HCT116 (cell line): ENCODE results near the gene NPFFR1. TPM values are rescaled to one million over a fixed set of nuclear protein-coding genes. Genes with fewer than 3 reads are reported as not detected.

Experiments used
- ATAC-seq: fragments of 200-7000 bp; cut with Tn5 transposase; 2 replicates; pipeline ENCODE4 v1.9.1; 2020; ENCODE audit warnings: mild to moderate bottlenecking, moderate library complexity
- BruUV-seq: library from RNA; stranded (reverse); fragments of 400-500 nt; replicated peaks from 2 replicates; lab custom pipeline; 2021; lab: Mats Ljungman, UMichigan
- CTCF ChIA-PET: fragments of 300-600 bp; sonication (Branson Sonifier 250); formaldehyde crosslinking; loops from one replicate; lab custom pipeline; 2021; ENCODE audit warnings: antibody characterized with exemption; lab: Charles Lee
- POLR2A ChIA-PET: fragments of 300-600, 350-600 bp; sonication (Branson Sonifier 250); formaldehyde crosslinking; loops from one replicate; lab custom pipeline; 2021; ENCODE audit warnings: antibody characterized with exemption; lab: Charles Lee
- RAD21 ChIA-PET, 2 experiments: fragments of 300-600 bp; sonication (Branson Sonifier 250); formaldehyde crosslinking; loops; one replicate each; lab custom pipeline; 2023; ENCODE audit warnings: low total read pairs in 2 of 2; ENCODE audit not compliant: uncharacterized antibody in 2 of 2, unreplicated experiment in 2 of 2, low non-redundant PET in 1 of 2; lab: Charles Lee
- DNase-seq: peaks from one replicate; pipeline ENCODE4 v3.0.0-alpha.2; 2010; ENCODE audit warnings: low read depth, low spot score
- H2AFZ ChIP-seq: fragments of 200-600 bp; shearing (Covaris generic), sonication (generic); 2 replicates; pipeline ENCODE4 v1.6.1; 2017; ENCODE audit warnings: low read depth, mixed run types, mixed read lengths, antibody characterized with exemption, low read length; ENCODE audit not compliant: poor library complexity, severe bottlenecking
- H3K27ac ChIP-seq: 2 replicates; pipeline ENCODE4 v1.5.1; 2012; ENCODE audit warnings: low read depth, low read length
- H3K27me3 ChIP-seq: fragments of 200-600 bp; sonication (generic); 2 replicates; pipeline ENCODE4 v1.6.1; 2016; ENCODE audit warnings: mixed run types, low read length, mixed read lengths; ENCODE audit not compliant: insufficient read depth
- H3K36me3 ChIP-seq, 2 experiments: fragments of 200-500 bp in 1 of 2; fragments of 200-600 bp in 1 of 2; sonication (Bioruptor generic) in 1 of 2; sonication (generic) in 1 of 2; 2 replicates each; pipeline versions ENCODE4 v1.5.1 to v1.6.1; 2014 to 2016; ENCODE audit warnings: low read length in 2 of 2, inconsistent platforms in 1 of 2, mixed read lengths in 1 of 2, mixed run types in 1 of 2; ENCODE audit not compliant: insufficient read depth in 2 of 2, control insufficient read depth in 1 of 2
- H3K4me1 ChIP-seq, 2 experiments: fragments of 200-600 bp in 1 of 2; sonication (generic) in 1 of 2; 2 replicates each; pipeline versions ENCODE4 v1.5.1 to v1.6.1; 2012 to 2017; ENCODE audit warnings: low read length in 2 of 2, inconsistent platforms in 1 of 2, mild to moderate bottlenecking in 1 of 2, mixed read lengths in 1 of 2, mixed run types in 1 of 2, moderate library complexity in 1 of 2; ENCODE audit not compliant: insufficient read depth in 2 of 2, control insufficient read depth in 1 of 2
- H3K4me2 ChIP-seq: fragments of 200-600 bp; sonication (generic); 2 replicates; pipeline ENCODE4 v1.6.1; 2017; ENCODE audit warnings: mixed run types, low read length, mixed read lengths
- H3K4me3 ChIP-seq, 2 experiments: fragments of 200-600 bp in 1 of 2; sonication (generic) in 1 of 2; replicated peaks in 1 of 2; 2 replicates each; pipeline ENCODE4 v1.5.1; 2011 to 2016; ENCODE audit warnings: low read length in 2 of 2, control low read depth in 1 of 2, low read depth in 1 of 2, mild to moderate bottlenecking in 1 of 2, mixed read lengths in 1 of 2, mixed run types in 1 of 2
- H3K79me2 ChIP-seq: fragments of 200-600 bp; sonication (generic); 2 replicates; pipeline ENCODE4 v1.6.1; 2017; ENCODE audit warnings: mild to moderate bottlenecking, mixed run types, low read length, moderate library complexity, mixed read lengths; ENCODE audit not compliant: insufficient read depth
- H3K9ac ChIP-seq: fragments of 200-600 bp; sonication (generic); 2 replicates; pipeline ENCODE4 v1.6.1; 2016; ENCODE audit warnings: low read length, mixed read lengths
- H3K9me2 ChIP-seq: fragments of 200-600 bp; sonication (generic), shearing (Covaris generic); 2 replicates; pipeline ENCODE4 v1.6.1; 2017; ENCODE audit warnings: mixed run types, mild to moderate bottlenecking, moderate library complexity; ENCODE audit not compliant: insufficient read depth
- H3K9me3 ChIP-seq, 2 experiments: fragments of 200-500 bp in 1 of 2; fragments of 200-600 bp in 1 of 2; sonication (Bioruptor generic) in 1 of 2; sonication (generic) in 1 of 2; 2 replicates each; pipeline ENCODE4 v1.6.1; 2014 to 2017; ENCODE audit warnings: low read length in 2 of 2, mixed read lengths in 2 of 2, inconsistent platforms in 1 of 2, low read depth in 1 of 2, mild to moderate bottlenecking in 1 of 2, mixed run types in 1 of 2, moderate library complexity in 1 of 2; ENCODE audit not compliant: control insufficient read depth in 1 of 2, insufficient read depth in 1 of 2
- H4K20me1 ChIP-seq: fragments of 200-600 bp; sonication (generic), shearing (Covaris generic); 2 replicates; pipeline ENCODE4 v1.6.1; 2017; ENCODE audit warnings: mixed run types, mild to moderate bottlenecking, moderate library complexity; ENCODE audit not compliant: insufficient read depth
- CBX3 ChIP-seq: IDR thresholded peaks from 2 replicates; pipeline ENCODE4 v1.6.1; 2012; ENCODE audit warnings: low read depth
- CEBPB ChIP-seq: IDR thresholded peaks from 2 replicates; pipeline ENCODE4 v1.6.1; 2012; ENCODE audit warnings: low read depth
- CTCF ChIP-seq, 3 experiments: fragments of 200-600 bp in 1 of 3; sonication (generic) in 1 of 3; IDR thresholded peaks in 2 of 3; conservative IDR thresholded peaks in 1 of 3; 2 replicates each; pipeline ENCODE4 v1.5.1; 2012 to 2017; ENCODE audit warnings: low read depth in 2 of 3, low read length in 2 of 3, antibody characterized with exemption in 1 of 3, borderline replicate concordance in 1 of 3, control low read depth in 1 of 3, mild to moderate bottlenecking in 1 of 3, mixed read lengths in 1 of 3, mixed run types in 1 of 3, moderate library complexity in 1 of 3; ENCODE audit not compliant: insufficient read depth in 1 of 3
- EGR1 ChIP-seq: IDR thresholded peaks from 2 replicates; pipeline ENCODE4 v1.6.1; 2012; ENCODE audit warnings: low read depth
- ELF1 ChIP-seq: IDR thresholded peaks from 2 replicates; pipeline ENCODE4 v1.6.1; 2012; ENCODE audit warnings: low read depth, borderline replicate concordance
- EZH2 ChIP-seq: fragments of 200-600 bp; sonication (generic); IDR thresholded peaks from 2 replicates; pipeline ENCODE4 v1.6.1; 2017; ENCODE audit warnings: antibody characterized with exemption, mixed run types
- EZH2phosphoT487 ChIP-seq: fragments of 200-600 bp; IDR thresholded peaks from 2 replicates; pipeline ENCODE4 v1.6.1; 2018; ENCODE audit warnings: antibody characterized with exemption, borderline replicate concordance
- FOSL1 ChIP-seq: IDR thresholded peaks from 2 replicates; pipeline ENCODE4 v1.6.1; 2012; ENCODE audit warnings: low read depth
- JUND ChIP-seq: IDR thresholded peaks from 2 replicates; pipeline ENCODE4 v1.6.1; 2012
- POLR2A ChIP-seq: IDR thresholded peaks from 2 replicates; pipeline ENCODE4 v1.7.0; 2011; ENCODE audit warnings: borderline replicate concordance; ENCODE audit not compliant: insufficient read depth, insufficient read length; ENCODE audit errors: extremely low read depth
- POLR2AphosphoS5 ChIP-seq: IDR thresholded peaks from 2 replicates; pipeline ENCODE4 v1.6.1; 2011; ENCODE audit warnings: mild to moderate bottlenecking, low read depth, low read length, moderate library complexity
- RAD21 ChIP-seq: IDR thresholded peaks from 2 replicates; pipeline ENCODE4 v1.6.1; 2012; ENCODE audit warnings: low read depth, mild to moderate bottlenecking
- REST ChIP-seq: IDR thresholded peaks from 2 replicates; pipeline ENCODE4 v1.6.1; 2012; ENCODE audit warnings: low read depth
- SIN3A ChIP-seq: IDR thresholded peaks from 2 replicates; pipeline ENCODE4 v1.6.1; 2012; ENCODE audit warnings: low read depth
- SRF ChIP-seq: IDR thresholded peaks from 2 replicates; pipeline ENCODE4 v1.6.1; 2012; ENCODE audit warnings: low read depth
- TCF7L2 ChIP-seq: IDR thresholded peaks from 2 replicates; pipeline ENCODE4 v1.7.0; 2011; ENCODE audit warnings: borderline replicate concordance, inconsistent platforms; ENCODE audit not compliant: insufficient read depth, insufficient read length; ENCODE audit errors: extremely low read depth
- ZFX ChIP-seq: fragments of 450-650 bp; IDR thresholded peaks from 2 replicates; pipeline ENCODE4 v1.6.1; 2017
- intact Hi-C: fragments of 100-400 bp; cut with micrococcal nuclease; formaldehyde crosslinking; loops from 2 replicates; pipeline ENCODE4 v1.10.0; 2022
- total RNA-seq: library from RNA; stranded (reverse); gene quantifications from one replicate; pipeline ENCODE4 v1.2.1, GENCODE V29; 2021; ENCODE audit not compliant: unreplicated experiment
- TF ChIP-seq, protein P1 (sequence below): IDR thresholded peaks from 2 replicates; pipeline ENCODE4 v1.6.1; 2012
- TF ChIP-seq, protein P2 (sequence below): IDR thresholded peaks from 2 replicates; pipeline ENCODE4 v1.6.1; 2012

NPFFR1 gene
- total RNA-seq, 1 experiment from 2014 or later, result 0.02 TPM

GRCh38 chr10:70221030-70221429 is 62.8 kb downstream of the NPFFR1 start:
- H3K27ac ChIP-seq, result peak overlapping the region; percentile 67; the same call in 1 of the 2 replicates
- no peak for ATAC-seq
- ChIA-PET CTCF (interaction anchor here (0.6 to 5.7 kb wide), 24 partner anchors 9 to 338 kb away, joined by 3 to 174 read pairs (median 6); partner anchors contain the start of genes EIF4EBP2, PPA1, SAR1A and TYSND1), RAD21 (interaction anchor here (0.8 to 2.8 kb wide), 6 partner anchors 44 to 166 kb away, joined by 3 to 30 read pairs (median 6); no protein-coding TSS in a partner anchor), POLR2A (interaction anchor here (0.8 to 3.3 kb wide), 4 partner anchors 12 to 166 kb away, joined by 4 to 19 read pairs (median 10); partner anchors contain the start of gene PPA1)
- no TSS peak for BruUV-seq
- DNase-seq, result no peak
- no peaks in the 10 kb centered on the region for H3K9me3 ChIP-seq
- H3K4me3 ChIP-seq, result no peak overlapping the region
- peaks cover 5% of the 10 kb centered on the region; the same call in 1 of the 2 replicates for H4K20me1 ChIP-seq
- H3K4me2 ChIP-seq, result peak overlapping the region; percentile 70; the same call in 1 of the 2 replicates
- no peak overlapping the region for H3K9ac ChIP-seq
- H3K4me1 ChIP-seq, result peaks cover 24 to 36% of the 10 kb centered on the region in 2 experiments
- intact Hi-C loops, result loop anchor here (1.0 to 5.0 kb wide), 6 partner anchors 74 to 316 kb away; partner anchors contain the start of gene TYSND1
- TF ChIP-seq REST (no peak), CTCF (IDR thresholded peaks at IDR 0.05 in 2 of 3, conservative IDR thresholded peaks at IDR 0.05 in 1 of 3; ENCODE audit: borderline replicate concordance in 1 of 3, insufficient read depth in 1 of 3, low read depth in 2 of 3, low read length in 2 of 3) (no peak), POLR2AphosphoS5 (no peak), RAD21 (no peak), SIN3A (no peak), ZFX (no peak), JUND (no peak), TCF7L2 (no peak), SRF (no peak), EGR1 (no peak), ELF1 (no peak), CBX3 (no peak), EZH2 (no peak), CEBPB (no peak), FOSL1 (no peak), EZH2phosphoT487 (no peak), POLR2A (no peak)
- TF ChIP-seq, protein P1, sequence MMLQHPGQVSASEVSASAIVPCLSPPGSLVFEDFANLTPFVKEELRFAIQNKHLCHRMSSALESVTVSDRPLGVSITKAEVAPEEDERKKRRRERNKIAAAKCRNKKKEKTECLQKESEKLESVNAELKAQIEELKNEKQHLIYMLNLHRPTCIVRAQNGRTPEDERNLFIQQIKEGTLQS, result no peak
- TF ChIP-seq, protein P2, sequence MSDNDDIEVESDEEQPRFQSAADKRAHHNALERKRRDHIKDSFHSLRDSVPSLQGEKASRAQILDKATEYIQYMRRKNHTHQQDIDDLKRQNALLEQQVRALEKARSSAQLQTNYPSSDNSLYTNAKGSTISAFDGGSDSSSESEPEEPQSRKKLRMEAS, result no peak
- H3K79me2 ChIP-seq, result peaks cover 80% of the 10 kb centered on the region
- H2AFZ ChIP-seq, result no peak overlapping the region
- H3K27me3 ChIP-seq, result no peaks in the 10 kb centered on the region
- peaks cover 13 to 16% of the 10 kb centered on the region in 2 experiments; a peak in 3 of 4 replicates for H3K36me3 ChIP-seq
- H3K9me2 ChIP-seq, result no peaks in the 10 kb centered on the region
